HCT116 (cell line): ENCODE results near the gene SNAP29. TPM values are rescaled to one million over a fixed set of nuclear protein-coding genes. Genes with fewer than 3 reads are reported as not detected.

Experiments
- ATAC-seq: fragments of 200-7000 bp; cut with Tn5 transposase; 2 replicates; pipeline ENCODE4 v1.9.1; 2020; ENCODE audit warnings: mild to moderate bottlenecking, moderate library complexity
- BruUV-seq: library from RNA; stranded (reverse); fragments of 400-500 nt; replicated peaks from 2 replicates; lab custom pipeline; 2021; lab: Mats Ljungman, UMichigan
- CTCF ChIA-PET: fragments of 300-600 bp; sonication (Branson Sonifier 250); formaldehyde crosslinking; loops from one replicate; lab custom pipeline; 2021; ENCODE audit warnings: antibody characterized with exemption; lab: Charles Lee
- POLR2A ChIA-PET: fragments of 300-600, 350-600 bp; sonication (Branson Sonifier 250); formaldehyde crosslinking; loops from one replicate; lab custom pipeline; 2021; ENCODE audit warnings: antibody characterized with exemption; lab: Charles Lee
- RAD21 ChIA-PET, 2 experiments: fragments of 300-600 bp; sonication (Branson Sonifier 250); formaldehyde crosslinking; loops; one replicate each; lab custom pipeline; 2023; ENCODE audit warnings: low total read pairs in 2 of 2; ENCODE audit not compliant: uncharacterized antibody in 2 of 2, unreplicated experiment in 2 of 2, low non-redundant PET in 1 of 2; lab: Charles Lee
- DNase-seq: peaks from one replicate; pipeline ENCODE4 v3.0.0-alpha.2; 2010; ENCODE audit warnings: low read depth, low spot score
- H2AFZ ChIP-seq: fragments of 200-600 bp; shearing (Covaris generic), sonication (generic); 2 replicates; pipeline ENCODE4 v1.6.1; 2017; ENCODE audit warnings: low read depth, mixed run types, mixed read lengths, antibody characterized with exemption, low read length; ENCODE audit not compliant: poor library complexity, severe bottlenecking
- H3K27ac ChIP-seq: 2 replicates; pipeline ENCODE4 v1.5.1; 2012; ENCODE audit warnings: low read depth, low read length
- H3K27me3 ChIP-seq: fragments of 200-600 bp; sonication (generic); 2 replicates; pipeline ENCODE4 v1.6.1; 2016; ENCODE audit warnings: mixed run types, low read length, mixed read lengths; ENCODE audit not compliant: insufficient read depth
- H3K36me3 ChIP-seq, 2 experiments: fragments of 200-500 bp in 1 of 2; fragments of 200-600 bp in 1 of 2; sonication (Bioruptor generic) in 1 of 2; sonication (generic) in 1 of 2; 2 replicates each; pipeline versions ENCODE4 v1.5.1 to v1.6.1; 2014 to 2016; ENCODE audit warnings: low read length in 2 of 2, inconsistent platforms in 1 of 2, mixed read lengths in 1 of 2, mixed run types in 1 of 2; ENCODE audit not compliant: insufficient read depth in 2 of 2, control insufficient read depth in 1 of 2
- H3K4me1 ChIP-seq, 2 experiments: fragments of 200-600 bp in 1 of 2; sonication (generic) in 1 of 2; 2 replicates each; pipeline versions ENCODE4 v1.5.1 to v1.6.1; 2012 to 2017; ENCODE audit warnings: low read length in 2 of 2, inconsistent platforms in 1 of 2, mild to moderate bottlenecking in 1 of 2, mixed read lengths in 1 of 2, mixed run types in 1 of 2, moderate library complexity in 1 of 2; ENCODE audit not compliant: insufficient read depth in 2 of 2, control insufficient read depth in 1 of 2
- H3K4me2 ChIP-seq: fragments of 200-600 bp; sonication (generic); 2 replicates; pipeline ENCODE4 v1.6.1; 2017; ENCODE audit warnings: mixed run types, low read length, mixed read lengths
- H3K4me3 ChIP-seq, 2 experiments: fragments of 200-600 bp in 1 of 2; sonication (generic) in 1 of 2; replicated peaks in 1 of 2; 2 replicates each; pipeline ENCODE4 v1.5.1; 2011 to 2016; ENCODE audit warnings: low read length in 2 of 2, control low read depth in 1 of 2, low read depth in 1 of 2, mild to moderate bottlenecking in 1 of 2, mixed read lengths in 1 of 2, mixed run types in 1 of 2
- H3K79me2 ChIP-seq: fragments of 200-600 bp; sonication (generic); 2 replicates; pipeline ENCODE4 v1.6.1; 2017; ENCODE audit warnings: mild to moderate bottlenecking, mixed run types, low read length, moderate library complexity, mixed read lengths; ENCODE audit not compliant: insufficient read depth
- H3K9ac ChIP-seq: fragments of 200-600 bp; sonication (generic); 2 replicates; pipeline ENCODE4 v1.6.1; 2016; ENCODE audit warnings: low read length, mixed read lengths
- H3K9me2 ChIP-seq: fragments of 200-600 bp; sonication (generic), shearing (Covaris generic); 2 replicates; pipeline ENCODE4 v1.6.1; 2017; ENCODE audit warnings: mixed run types, mild to moderate bottlenecking, moderate library complexity; ENCODE audit not compliant: insufficient read depth
- H3K9me3 ChIP-seq, 2 experiments: fragments of 200-500 bp in 1 of 2; fragments of 200-600 bp in 1 of 2; sonication (Bioruptor generic) in 1 of 2; sonication (generic) in 1 of 2; 2 replicates each; pipeline ENCODE4 v1.6.1; 2014 to 2017; ENCODE audit warnings: low read length in 2 of 2, mixed read lengths in 2 of 2, inconsistent platforms in 1 of 2, low read depth in 1 of 2, mild to moderate bottlenecking in 1 of 2, mixed run types in 1 of 2, moderate library complexity in 1 of 2; ENCODE audit not compliant: control insufficient read depth in 1 of 2, insufficient read depth in 1 of 2
- H4K20me1 ChIP-seq: fragments of 200-600 bp; sonication (generic), shearing (Covaris generic); 2 replicates; pipeline ENCODE4 v1.6.1; 2017; ENCODE audit warnings: mixed run types, mild to moderate bottlenecking, moderate library complexity; ENCODE audit not compliant: insufficient read depth
- ATF3 ChIP-seq: IDR thresholded peaks from 2 replicates; pipeline ENCODE4 v1.6.1; 2012
- CBX3 ChIP-seq: IDR thresholded peaks from 2 replicates; pipeline ENCODE4 v1.6.1; 2012; ENCODE audit warnings: low read depth
- CEBPB ChIP-seq: IDR thresholded peaks from 2 replicates; pipeline ENCODE4 v1.6.1; 2012; ENCODE audit warnings: low read depth
- CTCF ChIP-seq, 3 experiments: fragments of 200-600 bp in 1 of 3; sonication (generic) in 1 of 3; IDR thresholded peaks in 2 of 3; conservative IDR thresholded peaks in 1 of 3; 2 replicates each; pipeline ENCODE4 v1.5.1; 2012 to 2017; ENCODE audit warnings: low read depth in 2 of 3, low read length in 2 of 3, antibody characterized with exemption in 1 of 3, borderline replicate concordance in 1 of 3, control low read depth in 1 of 3, mild to moderate bottlenecking in 1 of 3, mixed read lengths in 1 of 3, mixed run types in 1 of 3, moderate library complexity in 1 of 3; ENCODE audit not compliant: insufficient read depth in 1 of 3
- EGR1 ChIP-seq: IDR thresholded peaks from 2 replicates; pipeline ENCODE4 v1.6.1; 2012; ENCODE audit warnings: low read depth
- EZH2 ChIP-seq: fragments of 200-600 bp; sonication (generic); IDR thresholded peaks from 2 replicates; pipeline ENCODE4 v1.6.1; 2017; ENCODE audit warnings: antibody characterized with exemption, mixed run types
- MAX ChIP-seq: IDR thresholded peaks from 2 replicates; pipeline ENCODE4 v1.6.1; 2012
- POLR2A ChIP-seq: IDR thresholded peaks from 2 replicates; pipeline ENCODE4 v1.7.0; 2011; ENCODE audit warnings: borderline replicate concordance; ENCODE audit not compliant: insufficient read depth, insufficient read length; ENCODE audit errors: extremely low read depth
- POLR2AphosphoS5 ChIP-seq: IDR thresholded peaks from 2 replicates; pipeline ENCODE4 v1.6.1; 2011; ENCODE audit warnings: mild to moderate bottlenecking, low read depth, low read length, moderate library complexity
- RAD21 ChIP-seq: IDR thresholded peaks from 2 replicates; pipeline ENCODE4 v1.6.1; 2012; ENCODE audit warnings: low read depth, mild to moderate bottlenecking
- REST ChIP-seq: IDR thresholded peaks from 2 replicates; pipeline ENCODE4 v1.6.1; 2012; ENCODE audit warnings: low read depth
- SP1 ChIP-seq: IDR thresholded peaks from 2 replicates; pipeline ENCODE4 v1.6.1; 2012; ENCODE audit warnings: low read depth
- SRF ChIP-seq: IDR thresholded peaks from 2 replicates; pipeline ENCODE4 v1.6.1; 2012; ENCODE audit warnings: low read depth
- YY1 ChIP-seq: IDR thresholded peaks from 2 replicates; pipeline ENCODE4 v1.6.1; 2011; ENCODE audit warnings: low read length, low read depth, moderate library complexity, mild to moderate bottlenecking; ENCODE audit not compliant: insufficient replicate concordance; ENCODE audit errors: extremely low read depth
- ZFX ChIP-seq: fragments of 450-650 bp; IDR thresholded peaks from 2 replicates; pipeline ENCODE4 v1.6.1; 2017
- intact Hi-C: fragments of 100-400 bp; cut with micrococcal nuclease; formaldehyde crosslinking; loops from 2 replicates; pipeline ENCODE4 v1.10.0; 2022
- total RNA-seq: library from RNA; stranded (reverse); gene quantifications from one replicate; pipeline ENCODE4 v1.2.1, GENCODE V29; 2021; ENCODE audit not compliant: unreplicated experiment

Gene SNAP29
- total RNA-seq, 1 experiment from 2014 or later = 27.3 TPM

- DNase-seq (no peak), ATAC-seq (no peak)
- Histone ChIP-seq H3K36me3 (no peaks in the 10 kb centered on the region), H4K20me1 (peaks cover 40% of the 10 kb centered on the region; the same call in 1 of the 2 replicates), H2AFZ (no peak overlapping the region), H3K9ac (no peak overlapping the region), H3K4me3 (no peak overlapping the region), H3K4me2 (no peak overlapping the region), H3K9me2 (no peaks in the 10 kb centered on the region), H3K27ac (no peak overlapping the region)
- POLR2A ChIA-PET = no interaction called here
- no TSS peak for BruUV-seq
- TF ChIP-seq POLR2AphosphoS5 (no peak), EGR1 (no peak), REST (no peak), YY1 (no peak), ATF3 (no peak), CBX3 (no peak), RAD21 (no peak), SP1 (no peak), EZH2 (no peak), CEBPB (no peak), CTCF (IDR thresholded peaks at IDR 0.05 in 2 of 3, conservative IDR thresholded peaks at IDR 0.05 in 1 of 3; ENCODE audit: borderline replicate concordance in 1 of 3, insufficient read depth in 1 of 3, low read depth in 2 of 3, low read length in 2 of 3) (no peak), SRF (no peak), ZFX (no peak), POLR2A (no peak), MAX (no peak)
- TF ChIP-seq, all 23 proteins: peak for 0
- no peaks in the 10 kb centered on the region for H3K27me3 ChIP-seq
- H3K9me3 ChIP-seq = no peaks in the 10 kb centered on the region
- no peaks in the 10 kb centered on the region; a peak in 1 of 4 replicates for H3K4me1 ChIP-seq
- H3K79me2 ChIP-seq = peaks cover 99% of the 10 kb centered on the region
- CTCF ChIA-PET = interaction anchor here (1.3 kb wide), 1 partner anchor 11 kb away, joined by 6 read pairs; the partner anchor contains the start of gene CRKL
- intact Hi-C loops = no loop called here
- RAD21 ChIA-PET = no interaction called here
These were observed 69.2 kb downstream of the SNAP29 start for GRCh38 chr22:20927940-20928572.
